Astrocyte (in vitro differentiated cells and primary cell): Measurements from ENCODE around the gene TOR1A.

Experiments
- EZH2 ChIP-seq: IDR thresholded peaks from 2 replicates; pipeline ENCODE4 v1.6.1; 2012; ENCODE audit warnings: mild to moderate bottlenecking, low read length, inconsistent platforms; ENCODE audit not compliant: insufficient read depth
- TF ChIP-seq, protein P1 (sequence below): IDR thresholded peaks from 2 replicates; pipeline ENCODE4 v1.5.1; 2011; ENCODE audit warnings: low read depth, mild to moderate bottlenecking, inconsistent platforms, low read length, moderate library complexity; ENCODE audit not compliant: insufficient read depth

DNA sequence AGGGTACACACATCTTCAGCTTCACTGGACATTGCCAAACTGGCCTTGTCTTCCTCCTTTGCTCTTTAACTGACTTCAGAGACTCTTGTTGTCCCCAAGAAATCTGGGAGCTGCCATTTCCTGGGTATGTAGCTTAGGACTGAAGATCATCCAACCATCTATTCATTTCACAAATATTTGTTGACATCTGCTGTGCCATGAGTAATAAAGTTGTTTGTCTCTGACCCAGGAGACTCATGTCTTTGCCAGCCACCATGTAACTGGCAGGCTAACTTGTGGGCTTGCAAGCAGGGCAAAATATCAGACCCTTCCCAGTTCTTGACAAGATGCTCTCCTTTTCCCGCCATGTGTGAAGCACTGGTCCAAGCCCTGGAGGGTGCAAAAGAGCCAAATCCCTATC is 38.1 kb downstream of the TOR1A start:
- no peak for TF ChIP-seq EZH2
- TF ChIP-seq, protein P1, sequence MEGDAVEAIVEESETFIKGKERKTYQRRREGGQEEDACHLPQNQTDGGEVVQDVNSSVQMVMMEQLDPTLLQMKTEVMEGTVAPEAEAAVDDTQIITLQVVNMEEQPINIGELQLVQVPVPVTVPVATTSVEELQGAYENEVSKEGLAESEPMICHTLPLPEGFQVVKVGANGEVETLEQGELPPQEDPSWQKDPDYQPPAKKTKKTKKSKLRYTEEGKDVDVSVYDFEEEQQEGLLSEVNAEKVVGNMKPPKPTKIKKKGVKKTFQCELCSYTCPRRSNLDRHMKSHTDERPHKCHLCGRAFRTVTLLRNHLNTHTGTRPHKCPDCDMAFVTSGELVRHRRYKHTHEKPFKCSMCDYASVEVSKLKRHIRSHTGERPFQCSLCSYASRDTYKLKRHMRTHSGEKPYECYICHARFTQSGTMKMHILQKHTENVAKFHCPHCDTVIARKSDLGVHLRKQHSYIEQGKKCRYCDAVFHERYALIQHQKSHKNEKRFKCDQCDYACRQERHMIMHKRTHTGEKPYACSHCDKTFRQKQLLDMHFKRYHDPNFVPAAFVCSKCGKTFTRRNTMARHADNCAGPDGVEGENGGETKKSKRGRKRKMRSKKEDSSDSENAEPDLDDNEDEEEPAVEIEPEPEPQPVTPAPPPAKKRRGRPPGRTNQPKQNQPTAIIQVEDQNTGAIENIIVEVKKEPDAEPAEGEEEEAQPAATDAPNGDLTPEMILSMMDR: no peak
